Tibial nerve (tissue), 4 donors: ENCODE data around the gene CEP78. TPM values are rescaled to one million over a fixed set of nuclear protein-coding genes. Genes with fewer than 3 reads are reported as not detected.

Source experiments
- DNase-seq, 2 donors: peaks; one replicate each; pipeline ENCODE4 v3.0.0-alpha.2; 2019; ENCODE audit warnings: low spot score in 2 of 2
- H3K27ac ChIP-seq, 4 donors: fragments of 200-600 bp; sonication (generic) in 3 of 4; one replicate each; pipeline ENCODE4 v1.5.1; 2017 to 2019; ENCODE audit warnings: mild to moderate bottlenecking in 1 of 4
- H3K27me3 ChIP-seq, 2 donors: fragments of 200-600 bp; sonication (generic) in 1 of 2; one replicate each; pipeline versions ENCODE4 v1.5.1 to v1.6.0; 2017 to 2019
- H3K36me3 ChIP-seq, 3 donors: fragments of 200-600 bp; sonication (generic); one replicate each; pipeline ENCODE4 v1.5.1; 2018 to 2019
- H3K4me1 ChIP-seq, 4 donors: fragments of 200-600 bp; sonication (generic) in 3 of 4; one replicate each; pipeline ENCODE4 v1.5.1; 2017 to 2019
- H3K4me3 ChIP-seq, 4 donors: fragments of 200-600 bp; sonication (generic) in 3 of 4; one replicate each; pipeline ENCODE4 v1.5.1; 2017 to 2019; ENCODE audit warnings: mild to moderate bottlenecking in 1 of 4, moderate library complexity in 1 of 4
- H3K9me3 ChIP-seq, 4 donors: fragments of 200-600 bp; sonication (generic) in 3 of 4; one replicate each; pipeline ENCODE4 v1.5.1; 2017 to 2019
- EP300 ChIP-seq, 2 donors: sonication (generic); formaldehyde crosslinking; IDR thresholded peaks; one replicate each; pipeline ENCODE4 v1.6.1; 2017; ENCODE audit warnings: antibody characterized with exemption in 2 of 2, mild to moderate bottlenecking in 1 of 2
- POLR2A ChIP-seq, 2 donors: fragments of 450-650 bp; IDR thresholded peaks; one replicate each; pipeline ENCODE4 v1.6.1; 2017; ENCODE audit warnings: antibody characterized with exemption in 2 of 2, mild to moderate bottlenecking in 2 of 2, moderate library complexity in 2 of 2
- WGBS, 2 donors: methylation state at CpG; one replicate each; pipeline ENCODE4 v1.1.5; 2018; 5-methylcytosine and 5-hydroxymethylcytosine counted together
- total RNA-seq, 4 donors: library from RNA; depleted of rRNA; stranded (reverse); fragments of >200 nt; gene quantifications; one replicate each; pipeline ENCODE4 v1.1.0, GENCODE V29; 2016
- TF ChIP-seq, protein P1 (sequence below), 5 experiments: fragments of 200-600 bp in 3 of 5; fragments of 450-650 bp in 2 of 5; sonication (generic) in 3 of 5; IDR thresholded peaks; one replicate each; pipeline ENCODE4 v1.5.1; 2016 to 2019; ENCODE audit warnings: antibody characterized with exemption in 5 of 5, mild to moderate bottlenecking in 3 of 5, moderate library complexity in 2 of 5

Gene CEP78
- total RNA-seq, 4 donors from 2014 or later: 8.8 to 21.3 (median 13.3) TPM

DNA sequence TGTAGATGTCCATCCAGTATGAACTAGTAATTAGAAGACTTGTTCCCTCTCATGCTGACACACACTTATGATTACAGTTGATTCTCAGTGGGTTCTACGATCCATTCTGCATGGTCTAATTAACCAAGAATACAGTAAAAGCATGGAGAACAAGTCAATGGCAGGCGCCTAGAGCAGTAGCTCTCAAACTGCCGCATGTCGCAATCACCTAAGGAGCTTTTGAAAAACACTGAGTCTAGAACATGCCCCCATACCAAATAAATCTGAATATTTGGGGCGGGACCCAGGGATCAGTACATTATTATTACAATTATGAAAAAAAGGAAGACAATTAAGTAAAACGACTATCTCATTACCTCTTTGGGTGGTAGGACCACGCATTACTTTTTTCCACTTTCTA is 26.7 kb upstream of the CEP78 start:
- H3K4me3 ChIP-seq: no peak overlapping the region
- H3K27me3 ChIP-seq: no peaks in the 10 kb centered on the region
- 93 to 94% methylated on average over 7 of the region's 7 CpGs for WGBS, 2 donors
- peaks cover 0 to 12% (median 0%) of the 10 kb centered on the region in 4 donors for H3K4me1 ChIP-seq
- H3K27ac ChIP-seq: no peak overlapping the region
- no peaks in the 10 kb centered on the region for H3K9me3 ChIP-seq
- TF ChIP-seq POLR2A (IDR thresholded peaks at IDR 0.05) (no peak), EP300 (IDR thresholded peaks at IDR 0.05) (no peak)
- TF ChIP-seq, protein P1, sequence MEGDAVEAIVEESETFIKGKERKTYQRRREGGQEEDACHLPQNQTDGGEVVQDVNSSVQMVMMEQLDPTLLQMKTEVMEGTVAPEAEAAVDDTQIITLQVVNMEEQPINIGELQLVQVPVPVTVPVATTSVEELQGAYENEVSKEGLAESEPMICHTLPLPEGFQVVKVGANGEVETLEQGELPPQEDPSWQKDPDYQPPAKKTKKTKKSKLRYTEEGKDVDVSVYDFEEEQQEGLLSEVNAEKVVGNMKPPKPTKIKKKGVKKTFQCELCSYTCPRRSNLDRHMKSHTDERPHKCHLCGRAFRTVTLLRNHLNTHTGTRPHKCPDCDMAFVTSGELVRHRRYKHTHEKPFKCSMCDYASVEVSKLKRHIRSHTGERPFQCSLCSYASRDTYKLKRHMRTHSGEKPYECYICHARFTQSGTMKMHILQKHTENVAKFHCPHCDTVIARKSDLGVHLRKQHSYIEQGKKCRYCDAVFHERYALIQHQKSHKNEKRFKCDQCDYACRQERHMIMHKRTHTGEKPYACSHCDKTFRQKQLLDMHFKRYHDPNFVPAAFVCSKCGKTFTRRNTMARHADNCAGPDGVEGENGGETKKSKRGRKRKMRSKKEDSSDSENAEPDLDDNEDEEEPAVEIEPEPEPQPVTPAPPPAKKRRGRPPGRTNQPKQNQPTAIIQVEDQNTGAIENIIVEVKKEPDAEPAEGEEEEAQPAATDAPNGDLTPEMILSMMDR (IDR thresholded peaks at IDR 0.05): no peak
- DNase-seq: no peak
- no peaks in the 10 kb centered on the region for H3K36me3 ChIP-seq

DNA sequence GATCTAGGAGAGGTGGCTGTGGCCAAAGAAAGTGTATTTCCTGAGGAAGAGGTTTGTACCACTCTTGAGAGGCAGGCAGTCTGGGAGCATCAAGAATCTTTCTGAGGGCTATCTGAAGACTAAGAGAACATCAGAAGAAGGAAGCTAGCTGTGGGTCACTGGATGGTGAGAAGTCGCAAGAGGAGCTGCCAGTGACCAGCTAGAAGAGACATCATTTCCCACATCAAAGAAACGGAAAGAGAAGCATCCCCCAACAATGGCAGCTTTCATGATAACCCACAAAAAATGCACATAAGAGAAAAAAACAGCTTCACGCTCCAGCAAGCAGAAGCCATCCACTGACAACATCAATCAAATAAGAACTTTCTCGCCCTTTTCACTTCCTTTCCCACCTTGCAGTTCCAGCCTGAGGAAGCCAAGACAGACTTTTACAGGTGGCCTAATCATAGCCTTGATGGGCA is 25.0 kb upstream of the CEP78 start:
- Histone ChIP-seq H3K4me1 (peaks cover 0 to 20% (median 0%) of the 10 kb centered on the region in 4 donors), H3K27ac (no peak overlapping the region), H3K9me3 (no peaks in the 10 kb centered on the region), H3K4me3 (no peak overlapping the region), H3K36me3 (no peaks in the 10 kb centered on the region), H3K27me3 (no peaks in the 10 kb centered on the region)
- no peak for DNase-seq
- no peak for TF ChIP-seq POLR2A (IDR thresholded peaks at IDR 0.05)
- TF ChIP-seq, protein P1 (IDR thresholded peaks at IDR 0.05): no peak
- no peak for TF ChIP-seq EP300 (IDR thresholded peaks at IDR 0.05)
- 81 to 86% methylated on average over 4 of the region's 4 CpGs for WGBS, 2 donors

DNA sequence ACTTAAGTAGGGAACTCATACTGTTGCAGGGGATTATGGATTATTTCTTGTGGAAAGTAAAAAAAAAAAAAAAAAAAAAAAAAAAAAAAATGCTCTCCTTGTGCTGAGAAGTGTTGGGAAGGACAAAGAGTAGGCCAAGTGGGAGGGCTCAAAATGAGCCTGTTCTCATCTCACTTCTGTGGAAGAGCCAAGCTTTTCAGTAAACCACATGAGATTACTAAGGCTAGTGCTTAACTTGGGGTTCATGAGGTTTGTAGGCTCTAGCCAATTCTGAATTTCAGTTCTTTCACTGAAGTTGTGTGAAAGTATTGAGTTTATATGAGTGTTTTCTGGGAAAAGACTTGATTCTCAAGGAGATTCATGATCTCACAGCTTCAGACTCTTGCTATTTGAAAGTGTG is 23.0 kb upstream of the CEP78 start:
- H3K9me3 ChIP-seq: no peaks in the 10 kb centered on the region
- H3K4me3 ChIP-seq: no peak overlapping the region
- H3K27me3 ChIP-seq: no peaks in the 10 kb centered on the region
- DNase-seq: no peak
- no peak overlapping the region for H3K27ac ChIP-seq
- no peaks in the 10 kb centered on the region for H3K36me3 ChIP-seq
- TF ChIP-seq EP300 (IDR thresholded peaks at IDR 0.05): no peak
- TF ChIP-seq, protein P1 (IDR thresholded peaks at IDR 0.05): no peak
- TF ChIP-seq POLR2A (IDR thresholded peaks at IDR 0.05): no peak
- peaks cover 0 to 20% (median 0%) of the 10 kb centered on the region in 4 donors for H3K4me1 ChIP-seq

DNA sequence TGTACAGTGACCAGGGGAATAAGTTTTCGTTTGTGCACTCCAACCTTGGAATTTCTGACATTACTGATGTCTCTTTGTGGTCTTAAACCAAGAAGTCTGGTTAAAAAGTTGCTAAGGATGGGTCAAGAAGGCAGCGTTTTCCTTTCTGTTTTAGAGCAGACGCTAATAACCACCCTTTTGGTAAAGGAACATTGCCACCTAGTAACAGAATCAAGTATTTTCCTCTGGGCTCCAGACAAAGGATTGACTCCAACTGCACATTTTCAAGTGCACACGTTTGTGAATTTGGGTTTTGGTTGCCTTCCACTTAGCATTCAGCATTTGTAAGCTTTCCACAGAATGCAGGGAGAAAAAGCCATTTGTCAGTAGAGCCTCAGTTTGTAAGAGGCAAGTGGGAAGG is 22.2 kb upstream of the CEP78 start:
- WGBS, 2 donors: 14 to 15% methylated on average over 4 of the region's 4 CpGs
- Histone ChIP-seq H3K27ac (peak overlapping the region in 1 of 4 donors; percentile 46), H3K4me1 (peaks cover 0 to 20% (median 0%) of the 10 kb centered on the region in 4 donors), H3K27me3 (no peaks in the 10 kb centered on the region), H3K4me3 (no peak overlapping the region), H3K36me3 (no peaks in the 10 kb centered on the region), H3K9me3 (no peaks in the 10 kb centered on the region)
- TF ChIP-seq, protein P1 (IDR thresholded peaks at IDR 0.05): peak; percentile 17 to 41 (median 36)
- TF ChIP-seq EP300 (IDR thresholded peaks at IDR 0.05): no peak
- DNase-seq: no peak

DNA sequence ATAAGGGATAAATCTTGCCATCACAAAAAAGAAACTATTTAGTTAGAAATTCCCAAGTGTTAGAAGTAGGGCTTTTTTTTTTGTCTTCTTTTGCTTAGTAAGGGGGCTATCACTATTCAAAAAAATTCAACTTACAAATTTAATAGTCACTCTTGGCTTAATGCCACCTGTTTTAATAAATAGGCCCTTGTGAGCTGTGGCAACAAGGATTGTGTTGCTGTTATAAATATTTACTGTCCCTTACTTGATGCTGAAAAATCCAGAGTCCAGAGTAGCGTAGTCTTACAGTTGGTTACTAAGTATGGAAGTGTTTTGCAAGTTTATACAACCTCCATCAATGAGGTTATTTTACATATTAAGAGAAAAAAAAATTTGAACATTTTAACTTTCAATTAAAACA is 21.4 kb upstream of the CEP78 start:
- Histone ChIP-seq H3K36me3 (no peaks in the 10 kb centered on the region), H3K27me3 (no peaks in the 10 kb centered on the region), H3K4me3 (no peak overlapping the region), H3K27ac (no peak overlapping the region), H3K4me1 (peaks cover 0 to 20% (median 0%) of the 10 kb centered on the region in 4 donors), H3K9me3 (no peaks in the 10 kb centered on the region)
- TF ChIP-seq, protein P1 (IDR thresholded peaks at IDR 0.05): no peak
- DNase-seq: no peak
- 33 to 61% methylated on average over 1 of the region's 1 CpG for WGBS, 2 donors
